Jurkat, Clone E6-1 (cell line): ENCODE results near the gene DNA2. TPM values are rescaled to one million over a fixed set of nuclear protein-coding genes. Genes with fewer than 3 reads are reported as not detected.
"Not testable (repeated sequence)": the region's sequence is repeated elsewhere in the genome, so short reads cannot be mapped to it uniquely, and the experiment has no call there.

Experiments
- DNase-seq: peaks from one replicate; pipeline ENCODE4 v3.0.0-alpha.2; 2011; ENCODE audit warnings: low read depth, low spot score
- H3K4me3 ChIP-seq: 2 replicates; pipeline ENCODE4 v1.5.1; 2011; ENCODE audit warnings: mild to moderate bottlenecking, low read length, control low read depth, moderate library complexity
- polyA plus RNA-seq: library from polyadenylated mRNA; unstranded; fragments of >200 nt; gene quantifications from one replicate; pipeline ENCODE4 v1.2.1, GENCODE V29; 2012; ENCODE audit warnings: missing spikeins; ENCODE audit not compliant: insufficient read length, insufficient read depth

The DNA2 gene, protein sequence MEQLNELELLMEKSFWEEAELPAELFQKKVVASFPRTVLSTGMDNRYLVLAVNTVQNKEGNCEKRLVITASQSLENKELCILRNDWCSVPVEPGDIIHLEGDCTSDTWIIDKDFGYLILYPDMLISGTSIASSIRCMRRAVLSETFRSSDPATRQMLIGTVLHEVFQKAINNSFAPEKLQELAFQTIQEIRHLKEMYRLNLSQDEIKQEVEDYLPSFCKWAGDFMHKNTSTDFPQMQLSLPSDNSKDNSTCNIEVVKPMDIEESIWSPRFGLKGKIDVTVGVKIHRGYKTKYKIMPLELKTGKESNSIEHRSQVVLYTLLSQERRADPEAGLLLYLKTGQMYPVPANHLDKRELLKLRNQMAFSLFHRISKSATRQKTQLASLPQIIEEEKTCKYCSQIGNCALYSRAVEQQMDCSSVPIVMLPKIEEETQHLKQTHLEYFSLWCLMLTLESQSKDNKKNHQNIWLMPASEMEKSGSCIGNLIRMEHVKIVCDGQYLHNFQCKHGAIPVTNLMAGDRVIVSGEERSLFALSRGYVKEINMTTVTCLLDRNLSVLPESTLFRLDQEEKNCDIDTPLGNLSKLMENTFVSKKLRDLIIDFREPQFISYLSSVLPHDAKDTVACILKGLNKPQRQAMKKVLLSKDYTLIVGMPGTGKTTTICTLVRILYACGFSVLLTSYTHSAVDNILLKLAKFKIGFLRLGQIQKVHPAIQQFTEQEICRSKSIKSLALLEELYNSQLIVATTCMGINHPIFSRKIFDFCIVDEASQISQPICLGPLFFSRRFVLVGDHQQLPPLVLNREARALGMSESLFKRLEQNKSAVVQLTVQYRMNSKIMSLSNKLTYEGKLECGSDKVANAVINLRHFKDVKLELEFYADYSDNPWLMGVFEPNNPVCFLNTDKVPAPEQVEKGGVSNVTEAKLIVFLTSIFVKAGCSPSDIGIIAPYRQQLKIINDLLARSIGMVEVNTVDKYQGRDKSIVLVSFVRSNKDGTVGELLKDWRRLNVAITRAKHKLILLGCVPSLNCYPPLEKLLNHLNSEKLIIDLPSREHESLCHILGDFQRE
- 27.5 TPM for polyA plus RNA-seq

DNA sequence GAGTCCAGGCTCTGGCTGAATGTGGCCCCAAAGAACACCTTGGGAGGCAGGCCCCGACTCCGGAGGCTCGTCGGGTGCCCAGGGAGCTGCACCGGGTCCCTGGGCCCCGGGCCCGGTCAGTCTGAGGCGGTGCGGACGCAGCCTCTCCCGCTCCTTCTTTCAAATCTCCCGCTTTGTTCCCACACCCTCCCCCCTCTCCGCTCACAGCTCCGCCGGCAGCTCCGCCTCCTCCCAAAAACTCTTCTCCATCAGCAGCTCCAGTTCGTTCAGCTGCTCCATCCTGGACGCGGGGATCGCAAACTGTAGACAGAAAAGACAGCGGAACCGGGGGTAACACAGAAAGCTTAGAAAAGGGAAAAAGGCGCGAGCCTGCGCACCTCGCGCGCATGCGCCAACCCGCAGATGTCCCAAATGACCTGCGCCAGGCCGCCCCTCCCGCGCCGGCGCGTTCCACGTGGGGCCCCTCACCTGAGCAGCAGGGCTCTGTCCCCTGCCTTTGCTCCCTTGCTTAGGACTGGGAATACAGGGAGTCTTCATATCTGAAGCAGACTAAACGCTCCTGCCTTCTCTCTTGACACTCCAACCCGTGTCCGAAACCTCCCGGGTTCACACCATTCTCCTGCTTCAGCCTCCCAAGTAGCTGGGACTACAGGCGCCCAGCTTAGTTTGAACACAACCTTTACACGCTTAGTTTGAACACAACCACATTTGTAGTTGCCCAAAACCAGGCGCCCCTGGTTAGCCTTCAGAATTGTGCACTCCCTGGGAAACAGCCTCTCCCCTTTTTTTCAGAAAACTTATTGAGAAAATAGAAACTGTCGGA lies at the start of gene DNA2:
Gene DNA2 (minus strand): TSS at position 388 of the 823 bp plus-strand sequence. CDS start 109 bp downstream, at position 279.
- peak within 1 kb of the TSS; percentile 95 for H3K4me3 ChIP-seq
- peak; percentile 78 for DNase-seq

DNA sequence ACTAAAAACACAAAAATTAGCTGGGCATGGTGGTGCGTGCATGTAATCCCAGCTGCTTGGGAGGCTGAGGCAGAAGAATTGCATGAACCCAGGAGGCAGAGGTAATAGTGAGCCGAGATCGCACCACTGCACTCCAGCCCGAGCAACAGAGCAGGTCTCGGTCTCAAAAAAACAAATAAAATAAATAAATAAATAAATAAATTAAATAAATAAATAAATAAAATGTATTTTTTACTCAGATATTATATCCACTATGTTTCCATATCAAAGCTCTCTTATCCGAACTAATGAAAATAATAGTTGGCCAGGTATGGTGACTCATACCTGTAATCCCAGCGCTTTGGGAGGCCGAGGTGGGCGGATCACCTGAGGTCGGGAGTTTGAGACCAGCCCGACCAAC lies 46.8 kb upstream of the DNA2 start:
- H3K4me3 ChIP-seq, DNase-seq: not testable (repeated sequence)

DNA sequence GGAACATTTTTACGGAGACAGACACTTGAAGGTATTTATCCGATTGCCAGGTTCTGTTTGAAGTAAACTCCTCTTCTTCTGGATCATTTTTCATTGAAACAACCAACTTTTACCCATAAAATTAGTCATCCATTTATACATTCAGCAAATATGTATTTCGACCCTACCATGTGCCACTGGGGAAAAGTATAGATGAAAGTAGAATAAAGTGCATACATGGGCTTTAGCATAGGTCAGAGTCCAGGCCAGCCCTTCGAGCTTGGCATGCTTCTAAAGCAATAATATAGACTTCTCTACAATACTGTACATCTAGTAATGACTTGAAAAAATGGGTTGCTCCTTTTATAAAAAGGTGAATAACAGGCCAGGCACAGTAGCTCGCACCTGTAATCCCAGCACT lies 45.4 kb upstream of the DNA2 start:
- DNase-seq: no peak
- H3K4me3 ChIP-seq: no peak overlapping the region

DNA sequence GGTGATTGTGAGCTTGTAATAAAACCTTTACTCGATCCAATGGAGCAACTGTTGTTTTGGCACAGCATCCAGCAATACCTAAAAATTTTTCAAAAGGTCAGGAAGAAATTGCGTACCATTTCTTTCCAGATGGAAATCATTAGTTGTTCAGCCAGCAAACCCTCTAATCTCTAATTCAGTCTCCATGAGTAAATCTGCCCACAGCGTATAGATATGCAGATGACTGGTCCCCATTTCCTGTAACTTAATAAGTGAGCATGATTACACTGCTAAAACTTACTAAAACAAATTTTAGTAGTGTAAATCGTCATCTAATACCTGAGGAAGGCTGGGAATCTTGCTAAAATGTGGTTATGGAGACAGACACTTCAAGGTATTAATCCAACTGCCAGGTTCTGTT lies 45.0 kb upstream of the DNA2 start:
- DNase-seq: no peak

DNA sequence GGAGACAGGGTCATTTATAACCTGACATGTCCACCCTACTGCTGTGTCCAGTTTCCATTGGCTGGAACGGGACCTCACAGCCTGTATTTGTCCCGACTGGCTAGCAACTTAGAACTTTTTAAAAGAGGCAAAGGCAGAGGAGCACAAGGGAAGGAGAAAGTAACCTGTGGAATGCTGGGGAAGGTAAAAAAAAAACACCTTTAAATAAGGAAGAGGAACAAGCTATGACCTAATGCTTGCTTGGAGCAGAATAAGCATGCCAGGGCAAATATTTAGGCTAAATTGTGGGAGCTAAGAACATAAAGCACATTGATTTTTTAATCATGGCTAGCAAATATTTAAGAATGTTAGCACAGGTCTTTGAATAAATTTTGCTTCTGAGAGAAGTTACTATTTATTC lies 44.4 kb upstream of the DNA2 start:
- DNase-seq, H3K4me3 ChIP-seq: not testable (repeated sequence)

More for the DNA sequence above, 45.0 kb upstream of the DNA2 start:
- H3K4me3 ChIP-seq: no peak overlapping the region

DNA sequence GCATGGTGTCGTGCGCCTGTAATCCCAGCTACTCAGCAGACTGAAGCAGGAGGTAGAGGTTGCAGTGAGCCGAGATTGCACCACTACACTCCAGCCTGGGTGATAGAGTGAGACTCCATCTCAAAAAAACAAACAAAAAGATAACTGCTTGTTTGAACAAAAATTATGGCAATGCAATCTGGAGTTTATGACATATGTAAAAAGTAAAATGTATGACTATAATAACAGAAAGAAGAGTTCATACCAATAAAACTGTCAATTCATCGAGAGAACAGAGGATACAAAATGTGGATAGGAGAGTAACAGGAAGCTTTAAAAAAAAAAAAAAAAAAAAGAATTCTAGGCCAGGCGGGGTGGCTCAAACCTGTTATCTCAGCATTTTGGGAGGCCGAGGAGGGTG lies 36.3 kb upstream of the DNA2 start:
- no peak for DNase-seq
- H3K4me3 ChIP-seq: no peak overlapping the region

DNA sequence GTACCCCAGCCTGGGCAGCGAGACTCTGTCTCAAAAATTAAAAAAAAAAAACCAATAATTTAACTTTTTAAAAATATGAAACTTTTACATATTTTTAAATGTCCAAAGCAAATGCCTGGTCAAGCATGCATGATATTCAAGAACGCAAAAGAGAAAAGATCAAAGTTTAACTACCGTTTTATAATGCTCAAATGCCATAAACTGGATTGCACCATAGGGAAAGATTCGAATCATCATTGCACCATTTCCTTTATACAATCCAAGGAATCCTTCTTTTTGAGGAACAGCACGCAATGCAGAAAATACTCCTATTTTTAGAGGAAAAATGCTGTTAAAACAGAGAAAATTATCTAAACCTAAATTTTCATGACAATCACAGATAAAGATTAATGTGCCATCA lies 34.6 kb upstream of the DNA2 start:
- no peak for DNase-seq
- no peak overlapping the region for H3K4me3 ChIP-seq

DNA sequence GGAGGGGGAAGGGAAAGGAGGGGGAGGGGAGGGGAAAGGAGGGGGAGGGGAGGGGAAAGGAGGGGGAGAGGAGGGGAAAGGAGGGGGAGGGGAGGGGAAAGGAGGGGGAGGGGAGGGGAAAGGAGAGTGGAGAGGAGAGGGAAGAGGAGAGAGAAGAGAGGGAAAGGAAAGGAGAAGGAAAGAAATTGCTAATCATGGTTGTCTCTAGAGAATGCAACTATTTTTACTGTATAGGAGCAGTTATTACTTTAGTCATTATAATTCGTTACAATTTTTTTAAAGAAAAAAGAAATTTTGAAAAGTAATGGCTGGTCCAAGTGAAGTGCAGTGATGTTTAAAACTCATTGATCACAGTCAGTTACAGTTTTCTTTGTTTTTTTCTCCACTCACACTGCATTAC lies 31.1 kb upstream of the DNA2 start:
- DNase-seq: no peak
- H3K4me3 ChIP-seq: no peak overlapping the region

DNA sequence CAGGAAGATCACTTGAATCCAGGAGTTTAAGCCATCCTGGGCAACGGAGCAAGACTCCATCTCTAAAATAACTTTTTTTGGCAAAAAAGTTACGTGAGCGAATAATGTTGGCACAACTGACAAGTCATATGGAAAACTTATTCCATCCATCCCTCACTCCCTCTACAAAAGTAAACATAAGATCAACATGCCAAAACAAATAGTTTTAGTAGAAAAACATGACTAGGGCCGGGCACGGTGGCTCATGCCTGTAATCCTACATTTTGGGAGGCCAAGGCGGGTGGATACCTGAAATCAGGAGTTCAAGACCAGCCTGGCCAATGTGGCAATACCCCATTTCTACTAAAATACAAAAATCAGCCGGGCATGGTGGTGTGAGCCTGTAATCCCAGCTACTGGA lies 29.9 kb upstream of the DNA2 start:
- H3K4me3 ChIP-seq: no peak overlapping the region
- no peak for DNase-seq

DNA sequence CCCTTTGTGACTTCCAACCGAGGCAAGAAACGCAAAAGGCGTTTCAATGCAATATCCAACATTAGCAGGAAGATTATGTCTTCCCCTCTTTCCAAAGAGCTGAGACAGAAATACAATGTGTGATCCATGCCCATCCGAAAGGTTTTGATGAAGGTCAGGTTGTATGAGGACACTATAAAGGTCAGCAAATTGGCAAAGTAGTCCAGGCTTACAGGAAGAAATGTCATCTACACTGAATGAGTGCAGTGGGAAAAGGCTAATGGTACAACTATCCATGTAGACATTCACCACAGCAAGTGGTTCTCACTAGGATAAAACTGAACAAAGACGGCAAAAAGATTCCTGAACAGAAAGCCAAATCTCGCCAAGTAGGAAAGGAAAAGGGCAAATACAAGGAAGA lies 27.8 kb upstream of the DNA2 start:
- no peak for DNase-seq
- no peak overlapping the region for H3K4me3 ChIP-seq

DNA sequence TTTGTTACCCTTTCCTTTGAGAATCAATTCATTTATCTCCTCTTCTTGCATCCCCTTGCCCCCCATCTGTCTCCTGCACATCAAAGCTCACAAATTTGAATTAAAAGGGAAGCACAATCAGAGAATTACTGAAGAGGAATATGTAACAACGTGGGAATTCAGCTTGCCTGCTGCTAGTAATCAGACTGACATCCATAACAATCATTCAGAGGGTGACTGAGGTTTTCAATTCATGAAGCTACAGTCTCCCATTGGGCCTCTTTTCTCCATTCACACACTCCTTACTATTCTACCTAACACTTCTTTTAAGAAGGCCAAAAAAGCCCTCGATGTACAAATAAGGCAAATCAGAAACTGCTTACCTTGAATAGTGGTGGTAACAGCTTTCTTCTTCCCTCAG lies 24.3 kb upstream of the DNA2 start:
- DNase-seq: no peak

DNA sequence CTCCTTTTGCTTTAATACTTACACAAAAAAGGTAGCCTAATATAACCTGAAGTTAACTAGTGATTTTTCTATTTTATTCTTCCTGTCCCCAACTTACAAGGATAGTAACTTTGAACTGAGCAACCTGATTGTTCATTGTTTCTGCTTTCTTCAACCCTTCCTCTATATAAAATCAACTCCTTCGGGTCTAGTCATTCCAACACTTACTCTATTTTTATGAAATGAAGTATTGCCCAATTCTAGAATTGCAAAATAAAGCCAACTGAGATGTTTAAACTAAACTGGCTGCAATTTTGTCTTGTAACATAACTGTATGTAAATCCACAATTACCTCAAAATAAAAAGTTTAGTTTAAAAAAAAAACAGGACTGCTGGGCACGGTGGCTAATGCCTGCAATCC lies 20.3 kb upstream of the DNA2 start:
- DNase-seq: no peak

More for the DNA sequence above, 24.3 kb upstream of the DNA2 start:
- no peak overlapping the region for H3K4me3 ChIP-seq

DNA sequence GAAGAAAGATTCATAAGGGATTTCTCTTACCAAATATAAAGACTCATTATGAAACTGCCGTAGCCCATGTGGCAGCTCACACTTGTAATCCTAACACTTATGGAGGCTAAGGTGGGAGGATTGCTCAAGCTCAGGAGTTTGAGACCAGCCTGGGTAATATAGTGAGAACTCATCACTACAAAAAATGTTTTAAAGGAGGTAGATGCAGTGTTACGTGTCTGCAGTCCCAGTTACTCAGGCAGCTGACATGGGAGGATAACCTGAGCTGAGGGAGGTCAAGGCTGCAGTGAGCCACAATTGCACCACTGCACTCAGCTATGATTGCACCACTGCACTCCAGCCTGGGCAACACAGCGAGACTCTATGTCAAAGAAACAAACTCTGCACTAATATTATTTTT lies 18.1 kb upstream of the DNA2 start:
- H3K4me3 ChIP-seq: no peak overlapping the region
- DNase-seq: no peak

More for the DNA sequence above, 20.3 kb upstream of the DNA2 start:
- H3K4me3 ChIP-seq: no peak overlapping the region

DNA sequence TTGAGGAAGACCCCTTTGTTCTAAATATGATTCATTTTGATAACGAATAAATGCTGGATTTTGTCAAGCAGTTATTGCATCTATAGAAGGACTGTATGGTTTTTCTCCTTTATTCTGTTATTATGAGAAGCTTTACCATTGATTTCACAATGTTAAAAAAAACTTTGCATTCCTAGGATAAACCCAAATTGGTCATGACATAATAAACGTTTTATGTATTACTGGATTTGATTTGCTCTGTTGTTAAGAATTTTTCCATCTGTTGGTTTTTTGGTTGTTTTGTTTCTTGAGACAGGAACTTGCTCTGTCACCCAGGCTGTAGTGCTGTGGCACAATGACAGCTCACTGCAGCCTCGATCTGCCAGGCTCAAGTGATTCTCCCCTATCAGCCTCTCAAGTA lies 2.2 kb upstream of the DNA2 start:
- H3K4me3 ChIP-seq: no peak overlapping the region
- DNase-seq: no peak

DNA sequence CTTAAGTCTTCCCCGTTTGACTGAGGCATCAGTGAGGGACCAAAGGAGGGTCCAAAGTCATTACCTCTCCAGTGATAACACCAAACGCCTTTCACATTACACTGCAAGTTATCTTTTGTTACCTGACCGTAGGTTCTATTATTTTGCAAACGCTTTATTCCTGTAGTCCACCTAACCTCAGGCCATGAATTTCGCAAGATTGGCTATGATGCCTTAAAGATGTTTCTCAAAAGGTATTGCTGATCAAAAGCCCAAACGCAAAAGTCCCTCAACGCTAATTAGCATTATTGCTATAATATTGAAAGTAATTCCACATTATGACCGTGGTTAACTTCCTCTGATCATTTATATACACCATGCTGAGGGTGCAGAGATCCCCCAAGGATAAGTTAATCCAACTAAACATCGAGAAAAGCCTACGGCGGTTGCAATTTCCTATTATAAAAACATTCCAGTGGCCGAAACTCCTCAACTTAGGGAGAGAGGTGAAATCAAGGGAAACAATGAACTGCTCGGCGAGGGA lies 649 bp downstream of the DNA2 start:
- peak overlapping the region; percentile 95 for H3K4me3 ChIP-seq
- DNase-seq: no peak

DNA sequence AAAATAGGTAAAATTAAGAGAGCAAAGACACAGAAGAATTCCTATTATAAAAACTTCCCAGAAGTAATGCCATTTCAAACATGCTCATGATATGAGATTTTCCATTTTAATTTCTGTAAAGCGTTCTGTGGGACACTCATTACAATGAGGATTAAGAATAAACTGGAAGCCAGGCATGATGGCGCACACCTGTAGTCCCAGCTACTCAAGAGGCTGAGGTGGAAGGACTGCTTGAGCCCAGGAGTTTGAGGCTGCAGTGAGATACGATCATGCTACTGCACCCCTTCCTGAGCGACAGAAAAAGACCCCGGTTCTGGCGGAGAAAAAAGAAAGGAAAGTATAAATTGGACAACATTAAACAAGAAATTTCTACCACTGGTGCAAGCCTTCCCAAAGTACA lies 1.5 kb downstream of the DNA2 start:
- DNase-seq: no peak
- peak overlapping the region; percentile 95 for H3K4me3 ChIP-seq

DNA sequence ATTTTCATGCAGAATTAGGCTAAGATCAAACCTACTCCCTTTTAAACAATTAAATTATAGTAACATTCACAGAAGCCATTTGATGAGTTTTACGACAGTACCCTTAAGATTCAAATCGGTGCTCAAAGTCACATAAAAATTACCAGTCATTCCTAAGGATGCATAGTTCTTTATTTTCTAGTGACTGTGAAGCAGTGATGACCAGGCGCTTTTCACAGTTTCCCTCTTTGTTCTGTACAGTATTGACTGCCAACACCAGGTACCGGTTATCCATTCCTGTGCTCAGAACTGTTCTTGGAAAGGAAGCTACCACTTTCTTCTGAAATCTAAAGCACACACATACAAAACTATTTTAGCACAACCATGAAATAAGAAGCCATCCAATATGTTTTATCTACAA lies 1.9 kb downstream of the DNA2 start:
- no peak for DNase-seq
- no peak overlapping the region for H3K4me3 ChIP-seq

DNA sequence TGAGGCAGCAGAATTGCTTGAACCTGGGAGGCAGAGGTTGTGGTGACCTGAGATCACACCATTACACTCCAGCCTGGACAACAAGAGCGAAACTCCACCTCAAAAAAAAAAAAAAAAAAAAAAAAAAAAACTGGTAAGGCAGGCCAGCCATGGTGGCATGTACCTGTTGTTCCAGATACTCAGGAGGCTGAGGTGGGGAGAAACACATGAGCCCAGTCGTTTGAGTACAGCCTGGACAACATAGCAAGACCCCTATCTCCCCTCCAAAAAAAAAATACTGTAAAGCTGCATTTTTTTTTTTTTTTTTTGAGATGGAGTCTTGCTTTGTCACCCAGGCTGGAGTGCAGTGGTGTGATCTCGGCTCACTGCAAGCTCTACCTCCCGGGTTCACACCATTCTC lies 7.0 kb downstream of the DNA2 start:
- DNase-seq, H3K4me3 ChIP-seq: not testable (repeated sequence)
